HCEC 1CT (cell line): ENCODE data around the gene RANBP6.
"Not testable (repeated sequence)": the region's sequence is repeated elsewhere in the genome, so short reads cannot be mapped to it uniquely, and the experiment has no call there.

ENCODE experiments used
- DNase-seq: peaks from one replicate; pipeline ENCODE4 v3.0.0-alpha.2; 2017

Gene RANBP6

GRCh38 chr9:6015278-6016157, at the start of gene RANBP6:
Gene RANBP6, minus strand, starts transcription at chr9:6015624. Its CDS starts 17 bp downstream, at chr9:6015607.
- DNase-seq: peak; percentile 80

DNA sequence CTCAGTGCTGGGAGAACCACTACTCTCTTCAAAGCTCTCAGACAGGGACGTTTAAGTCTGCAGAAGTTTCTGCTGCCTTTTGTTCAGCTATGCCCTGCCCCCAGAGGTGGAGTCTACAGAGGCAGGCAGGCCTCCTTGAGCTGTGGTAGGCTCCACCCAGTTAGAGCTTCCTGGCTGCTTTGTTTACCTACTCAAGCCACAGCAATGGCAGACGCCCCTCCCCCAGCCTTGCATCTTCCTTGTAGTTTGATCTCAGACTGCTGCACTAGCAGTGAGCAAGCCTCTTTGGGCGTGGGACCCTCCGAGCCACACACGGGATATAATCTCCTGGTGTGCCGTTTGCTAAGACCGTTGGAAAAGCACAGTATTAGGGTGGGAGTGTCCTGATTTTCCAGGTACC, 47.7 kb upstream of the RANBP6 start:
- not testable (repeated sequence) for DNase-seq

- no peak for DNase-seq
These were observed 40.2 kb upstream of the RANBP6 start for GRCh38 chr9:6055666-6056065.

- peak; percentile 93 for DNase-seq
These were observed 39.8 kb upstream of the RANBP6 start for GRCh38 chr9:6055216-6055615.

- DNase-seq: peak; percentile 74
These were observed 39.1 kb upstream of the RANBP6 start for GRCh38 chr9:6054280-6055099.

DNA sequence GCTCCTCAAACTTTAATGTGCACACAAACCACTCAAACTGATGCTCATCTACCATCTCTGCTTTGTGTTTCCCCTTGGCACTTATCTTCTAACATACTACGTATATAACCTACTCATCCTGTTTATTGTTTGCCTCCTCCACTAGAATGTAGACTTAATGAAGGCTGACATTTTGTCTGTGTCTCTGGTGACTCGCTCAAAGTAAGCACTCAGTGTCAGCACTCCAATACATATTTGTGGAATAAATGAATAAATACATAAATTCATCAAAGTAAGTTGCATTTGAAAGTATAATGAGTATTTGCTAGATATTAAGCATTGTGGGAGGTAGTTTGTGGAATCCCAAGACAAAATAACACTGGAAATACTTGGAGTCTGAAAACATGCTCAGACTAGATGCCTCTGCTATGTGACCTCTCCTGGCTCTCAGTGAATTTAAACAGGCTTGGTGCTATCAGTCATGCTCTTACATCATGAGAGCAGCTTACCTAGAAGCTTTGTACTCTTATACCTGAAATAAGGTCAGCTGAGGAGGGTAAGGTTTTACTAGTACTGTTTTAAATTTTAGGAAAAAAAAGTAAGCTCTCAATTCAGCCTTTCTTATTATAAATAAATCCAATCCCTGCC, 37.0 kb upstream of the RANBP6 start:
- DNase-seq: no peak

DNA sequence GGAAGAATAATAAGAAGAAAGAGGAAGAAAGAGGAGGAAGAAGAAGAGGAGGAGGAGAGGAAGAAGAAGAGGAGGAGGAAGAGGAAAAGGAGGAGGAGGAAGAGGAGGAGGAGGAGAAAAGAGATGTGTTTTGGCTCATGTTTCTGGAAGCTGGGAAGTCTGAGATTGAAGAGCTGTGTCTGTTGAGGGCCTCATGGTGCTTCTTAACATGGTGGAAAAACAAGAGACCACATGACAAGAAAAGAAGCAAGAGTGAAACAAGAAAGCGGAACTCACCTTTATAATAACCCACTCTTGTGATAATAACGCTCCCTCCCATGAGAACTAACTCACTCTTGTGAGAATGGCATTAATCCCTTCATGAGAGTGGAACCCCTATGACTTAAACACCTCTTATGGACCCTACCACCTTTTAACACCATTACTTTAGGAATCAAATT, 36.1 kb upstream of the RANBP6 start:
- no peak for DNase-seq

DNA sequence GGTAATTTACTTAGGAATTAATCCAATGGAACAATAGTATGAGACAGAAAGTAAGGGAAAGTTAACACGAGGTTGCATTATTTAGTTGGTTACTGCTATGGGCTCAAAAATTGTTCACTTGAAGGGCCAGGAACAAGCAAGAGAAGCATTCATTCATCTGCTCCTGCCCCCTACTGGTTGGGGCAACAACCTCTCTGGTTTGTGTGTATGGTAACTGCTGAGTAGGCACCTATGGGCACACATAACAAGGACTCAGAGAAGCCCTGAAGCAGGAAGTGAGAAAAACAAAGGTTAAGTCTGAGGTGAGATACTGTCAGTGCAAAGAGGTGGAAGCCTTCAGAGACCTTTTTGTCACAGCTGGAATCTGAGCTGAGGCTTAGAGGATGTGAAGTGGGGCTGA, 34.4 kb upstream of the RANBP6 start:
- DNase-seq: no peak

DNA sequence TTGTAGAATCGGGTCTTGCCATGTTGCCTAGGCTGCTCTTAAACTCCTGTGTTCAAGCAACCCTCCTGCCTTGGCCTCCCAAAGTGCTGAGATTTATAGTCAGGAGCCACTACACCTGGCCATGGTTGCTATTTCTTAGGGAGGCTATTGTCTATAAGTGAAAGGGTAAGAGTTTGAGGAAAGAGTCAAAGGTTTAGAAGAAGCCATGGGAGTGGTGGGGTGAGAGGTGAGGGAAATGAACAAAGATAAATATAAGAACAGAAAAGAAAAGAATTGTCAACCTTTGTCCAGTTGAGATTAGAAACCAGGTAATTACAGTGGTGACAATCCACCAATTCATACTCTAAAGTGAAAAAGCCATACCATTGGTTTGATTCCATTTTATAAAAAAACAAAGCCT, 32.6 kb upstream of the RANBP6 start:
- DNase-seq: no peak

- no peak for DNase-seq
These were observed 31.6 kb upstream of the RANBP6 start for GRCh38 chr9:6047020-6047419.

- DNase-seq: no peak
These were observed 29.9 kb upstream of the RANBP6 start for GRCh38 chr9:6045364-6045763.

GRCh38 chr9:6040077-6040476, 24.7 kb upstream of the RANBP6 start:
- no peak for DNase-seq

- no peak for DNase-seq
These were observed 21.0 kb upstream of the RANBP6 start for GRCh38 chr9:6036391-6036790.

GRCh38 chr9:6034954-6035353, 19.5 kb upstream of the RANBP6 start:
- no peak for DNase-seq

GRCh38 chr9:6029604-6030274, 14.3 kb upstream of the RANBP6 start:
- DNase-seq: no peak

DNA sequence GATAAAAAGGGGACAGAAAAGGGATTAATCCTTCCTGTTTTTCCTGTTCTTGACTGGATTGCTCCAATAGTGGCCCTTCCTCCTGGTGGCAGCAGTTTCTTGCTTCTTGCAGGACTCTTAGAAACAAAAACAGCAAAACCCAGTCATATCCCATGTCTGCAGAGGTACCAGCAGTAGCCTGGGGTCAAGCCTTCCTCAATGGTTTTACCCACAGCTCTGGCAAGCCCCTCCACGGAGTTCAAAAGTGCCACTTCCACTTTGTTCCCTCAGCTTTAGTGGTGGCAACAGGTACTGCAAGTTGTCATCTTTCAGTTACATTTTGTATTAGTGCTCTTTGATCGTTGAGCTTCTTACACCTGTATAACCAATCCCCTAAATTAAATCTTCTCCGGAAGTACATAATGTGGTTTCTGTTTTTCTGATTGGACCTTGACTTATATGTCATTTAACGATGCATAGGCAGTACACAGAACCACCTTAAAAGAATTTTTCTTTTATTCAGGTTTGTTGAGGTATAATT, 8.7 kb upstream of the RANBP6 start:
- no peak for DNase-seq

DNA sequence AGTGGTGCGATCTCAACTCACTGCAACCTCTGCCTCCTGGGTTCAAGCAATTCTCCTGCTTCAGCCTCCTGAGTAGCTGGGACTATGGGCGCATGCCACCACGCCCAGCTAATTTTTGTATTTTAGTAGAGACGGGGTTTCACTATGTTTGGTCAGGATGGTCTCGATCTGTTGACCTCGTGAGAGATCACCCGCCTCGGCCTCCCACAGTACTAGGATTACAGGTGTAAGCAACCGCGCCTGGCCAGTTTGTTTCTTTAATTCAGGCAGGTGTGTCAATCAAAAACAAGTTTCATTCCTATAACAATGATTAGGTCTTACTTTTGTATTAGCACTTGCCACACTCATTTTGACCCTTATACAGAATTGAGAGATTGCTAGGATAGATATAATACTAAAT, 1.6 kb upstream of the RANBP6 start:
- DNase-seq: not testable (repeated sequence)

DNA sequence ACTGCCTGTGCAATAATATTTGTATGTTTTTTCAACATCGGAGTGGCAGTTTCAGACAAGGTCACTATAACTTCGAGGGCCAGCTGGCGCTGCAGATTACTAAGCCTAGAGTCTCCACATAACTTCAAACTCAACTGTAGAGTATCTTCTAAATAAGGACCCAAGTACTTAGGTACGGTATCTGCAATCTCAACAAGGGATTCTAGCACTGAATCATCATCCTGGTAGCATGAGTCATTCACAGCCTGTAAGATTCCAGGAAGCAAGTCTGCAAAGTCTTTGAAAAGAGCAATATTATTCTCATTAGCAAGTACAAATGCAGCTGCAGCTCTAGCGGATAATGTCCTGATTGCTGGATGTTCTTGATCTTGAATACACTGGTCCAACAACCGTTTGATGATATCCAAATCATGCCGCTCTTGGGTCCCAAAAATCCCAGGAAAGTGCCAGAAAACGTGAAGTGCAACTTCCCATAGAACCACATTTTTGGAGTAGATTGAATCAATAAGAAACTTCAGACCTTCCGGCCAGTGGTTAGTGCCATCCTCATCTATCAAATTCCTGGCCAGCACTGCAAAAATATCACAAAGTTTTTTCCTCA, 654 bp downstream of the RANBP6 start:
- peak; percentile 83 for DNase-seq

GRCh38 chr9:6008169-6008979, 7.0 kb downstream of the RANBP6 start:
- DNase-seq: peak; percentile 98

- DNase-seq: peak; percentile 57
These were observed 7.7 kb downstream of the RANBP6 start for GRCh38 chr9:6007770-6008168.

GRCh38 chr9:6007058-6007769, 8.2 kb downstream of the RANBP6 start:
- DNase-seq: peak; percentile 38
